HG03558 (cell line): ENCODE data around the gene CDKL4.
"Not testable (repeated sequence)": the region's sequence is repeated elsewhere in the genome, so short reads cannot be mapped to it uniquely, and the experiment has no call there.

Experiments used
- ATAC-seq: cut with Tn5 transposase; IDR thresholded peaks from one replicate; pipeline ENCODE4 v1.9.1; 2021; ENCODE audit warnings: moderate number of reproducible peaks; ENCODE audit not compliant: unreplicated experiment; ENCODE audit errors: extremely low read depth

Gene CDKL4

GRCh38 chr2:39234754-39235153, 9.0 kb downstream of the CDKL4 start:
- no peak for ATAC-seq

GRCh38 chr2:39232141-39232540, 11.6 kb downstream of the CDKL4 start:
- ATAC-seq, result no peak

GRCh38 chr2:39228413-39229209, 15.2 kb downstream of the CDKL4 start:
- ATAC-seq, result no peak

- no peak for ATAC-seq
Measured at GRCh38 chr2:39227628-39228412, 15.9 kb downstream of the CDKL4 start.

GRCh38 chr2:39225567-39225966, 18.2 kb downstream of the CDKL4 start:
- no peak for ATAC-seq

GRCh38 chr2:39223909-39224308, 19.9 kb downstream of the CDKL4 start:
- ATAC-seq, result no peak

- no peak for ATAC-seq
Measured at GRCh38 chr2:39221459-39221858, 22.3 kb downstream of the CDKL4 start.

GRCh38 chr2:39220136-39220535, 23.6 kb downstream of the CDKL4 start:
- no peak for ATAC-seq

GRCh38 chr2:39218391-39218790, 25.4 kb downstream of the CDKL4 start:
- no peak for ATAC-seq

GRCh38 chr2:39217192-39217550, 26.6 kb downstream of the CDKL4 start:
- no peak for ATAC-seq

GRCh38 chr2:39216346-39217191, 27.2 kb downstream of the CDKL4 start:
- no peak for ATAC-seq

- no peak for ATAC-seq
Measured at GRCh38 chr2:39215545-39215944, 28.2 kb downstream of the CDKL4 start.

GRCh38 chr2:39213015-39213414, 30.8 kb downstream of the CDKL4 start:
- no peak for ATAC-seq

GRCh38 chr2:39210846-39211245, 32.9 kb downstream of the CDKL4 start:
- ATAC-seq, result no peak

GRCh38 chr2:39203382-39203781, 40.4 kb downstream of the CDKL4 start:
- ATAC-seq, result no peak

GRCh38 chr2:39202639-39203369, 41.0 kb downstream of the CDKL4 start:
- ATAC-seq, result no peak

GRCh38 chr2:39197003-39197402, 46.8 kb downstream of the CDKL4 start:
- not testable (repeated sequence) for ATAC-seq

- no peak for ATAC-seq
Measured at GRCh38 chr2:39194686-39195085, 49.1 kb downstream of the CDKL4 start.

GRCh38 chr2:39188960-39189494, 54.7 kb downstream of the CDKL4 start:
- ATAC-seq, result no peak

- ATAC-seq, result no peak
Measured at GRCh38 chr2:39183673-39184072, 60.1 kb downstream of the CDKL4 start.
